ENCODE data around the gene SELENOM.
"Not testable (repeated sequence)": the region's sequence is repeated elsewhere in the genome, so short reads cannot be mapped to it uniquely, and the experiment has no call there.

SELENOM gene

DNA sequence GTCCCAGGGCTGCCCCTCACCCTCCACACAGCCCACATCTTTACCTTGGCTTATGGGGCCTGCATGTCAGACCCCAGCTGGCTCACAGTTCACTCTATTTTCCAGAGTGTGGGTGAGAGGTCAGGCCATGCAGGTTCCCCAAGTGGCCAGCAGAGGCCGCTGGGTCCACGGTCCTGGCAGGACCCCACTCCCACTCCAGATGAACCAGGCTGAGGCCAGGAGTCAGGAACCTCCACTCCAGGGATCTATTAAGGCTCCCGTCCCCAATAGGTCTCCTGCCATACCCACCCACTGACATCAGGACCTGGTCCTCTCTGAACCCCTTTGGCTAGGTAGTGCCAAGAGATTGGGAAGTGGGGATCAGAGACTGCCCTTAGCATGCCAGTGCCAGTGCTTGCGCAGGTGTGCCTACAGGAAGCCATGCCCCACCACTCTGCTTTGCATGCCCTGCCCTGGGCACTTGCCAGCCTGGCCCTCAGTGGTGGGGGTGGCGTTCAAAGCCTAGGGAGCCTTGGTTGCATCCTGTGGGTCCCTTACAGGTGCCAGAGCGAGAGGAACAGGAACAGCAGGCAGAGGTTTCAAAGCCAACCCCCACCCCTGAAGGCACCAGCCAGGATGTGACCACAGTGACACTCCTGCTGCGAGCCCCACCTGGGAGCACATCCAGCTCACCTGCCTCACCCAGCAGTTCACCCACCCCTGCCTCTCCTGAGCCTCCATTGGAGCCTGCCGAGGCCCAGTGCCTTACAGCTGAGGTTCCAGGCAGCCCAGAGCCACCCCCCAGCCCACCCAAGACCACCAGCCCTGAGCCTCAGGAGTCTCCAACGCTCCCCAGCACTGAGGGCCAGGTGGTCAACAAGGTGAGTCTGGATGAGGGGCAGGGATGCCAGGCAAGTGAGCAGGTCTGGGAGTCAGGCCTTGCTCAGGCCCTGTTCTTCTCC, 17.9 kb downstream of the SELENOM start:
- peak; percentile 24 for DNase-seq

DNA sequence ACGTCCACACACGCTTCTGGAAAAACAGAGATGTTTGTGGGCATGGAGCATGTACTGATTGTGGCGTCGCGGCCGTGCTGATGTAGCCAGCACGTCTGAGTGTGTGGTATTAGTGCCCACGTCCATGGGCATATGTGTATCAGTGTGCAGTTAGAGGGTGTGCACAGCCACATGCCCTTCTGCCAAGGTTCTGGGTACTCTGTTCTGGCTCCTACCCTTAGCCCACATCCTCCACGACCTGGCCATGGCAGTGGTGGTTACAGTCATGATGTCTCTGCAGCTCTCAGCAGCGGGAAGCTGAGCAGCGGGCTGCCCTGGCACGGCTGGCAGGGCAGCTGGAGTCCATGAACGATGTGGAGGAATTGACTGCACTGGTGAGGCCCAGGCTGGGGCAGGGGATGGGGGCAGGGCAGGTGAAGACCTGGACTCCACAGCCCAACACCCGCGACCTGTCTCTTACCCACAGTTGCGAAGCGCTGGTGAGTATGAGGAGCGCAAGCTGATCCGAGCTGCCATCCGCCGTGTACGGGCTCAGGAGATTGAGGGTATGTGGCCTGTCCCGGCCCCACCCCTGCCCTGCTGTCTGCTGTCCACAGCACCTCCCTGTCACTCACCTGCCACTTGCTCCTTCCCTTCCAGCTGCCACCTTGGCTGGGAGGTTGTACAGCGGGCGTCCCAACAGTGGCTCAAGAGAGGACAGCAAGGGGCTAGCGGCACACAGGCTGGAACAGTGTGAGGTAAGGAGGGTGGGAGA, 19.0 kb downstream of the SELENOM start:
- DNase-seq, result no peak

DNA sequence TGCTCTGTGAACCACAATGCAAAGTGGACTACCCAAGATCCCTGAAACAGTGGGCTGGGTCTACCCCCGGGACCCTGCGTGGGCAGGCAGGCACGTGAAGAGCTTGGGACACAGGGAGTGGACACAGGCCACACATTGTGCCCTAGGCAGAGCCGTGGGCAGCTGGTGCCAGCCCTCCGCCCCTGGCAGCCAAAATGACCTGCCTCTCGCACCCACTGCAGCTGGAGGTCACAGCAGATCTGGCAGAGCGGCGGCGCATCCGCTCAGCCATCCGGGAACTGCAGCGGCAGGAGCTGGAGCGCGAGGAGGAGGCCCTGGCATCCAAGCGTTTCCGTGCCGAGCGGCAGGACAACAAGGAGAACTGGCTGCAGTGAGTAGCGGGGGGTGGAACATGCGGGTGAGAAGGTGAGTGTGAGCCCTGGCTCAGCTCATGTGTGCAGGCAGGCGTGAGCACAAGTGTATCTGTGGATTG, 19.6 kb downstream of the SELENOM start:
- no peak for DNase-seq

DNA sequence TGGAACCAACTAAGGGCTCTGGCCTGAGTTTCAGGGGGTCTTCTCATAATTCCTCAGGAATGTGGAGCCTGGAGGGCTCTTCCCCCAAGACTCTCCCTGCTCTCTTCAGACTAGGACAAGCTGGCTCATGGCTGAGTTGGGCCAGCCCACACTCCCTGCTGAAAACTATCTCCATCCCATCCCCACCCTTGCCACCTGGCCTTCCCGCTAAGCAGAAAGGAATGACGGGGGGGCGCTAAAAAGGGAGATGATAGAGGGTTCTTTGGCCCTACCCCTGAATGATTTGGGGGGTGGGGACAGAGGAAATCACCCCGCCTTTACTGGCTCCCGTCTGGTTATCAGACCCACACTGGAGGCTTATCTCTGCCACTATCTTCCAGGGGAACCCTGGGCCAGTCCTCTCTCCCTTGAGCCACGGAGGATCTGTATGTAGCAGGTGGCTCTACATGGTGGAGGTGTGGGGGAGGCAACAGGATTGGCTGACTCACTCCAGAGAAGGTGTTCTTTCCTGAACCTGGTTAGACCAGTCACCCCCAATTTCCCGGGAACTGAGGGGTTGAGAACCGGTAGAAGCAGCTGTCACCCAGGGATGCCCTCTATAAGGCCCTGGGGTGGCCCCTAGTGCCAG, 20.6 kb downstream of the SELENOM start:
- DNase-seq, result no peak

- DNase-seq, result no peak
These were observed 21.4 kb downstream of the SELENOM start for GRCh38 chr22:31085928-31086327.

- no peak for DNase-seq
These were observed 21.9 kb downstream of the SELENOM start for GRCh38 chr22:31085493-31085824.

DNA sequence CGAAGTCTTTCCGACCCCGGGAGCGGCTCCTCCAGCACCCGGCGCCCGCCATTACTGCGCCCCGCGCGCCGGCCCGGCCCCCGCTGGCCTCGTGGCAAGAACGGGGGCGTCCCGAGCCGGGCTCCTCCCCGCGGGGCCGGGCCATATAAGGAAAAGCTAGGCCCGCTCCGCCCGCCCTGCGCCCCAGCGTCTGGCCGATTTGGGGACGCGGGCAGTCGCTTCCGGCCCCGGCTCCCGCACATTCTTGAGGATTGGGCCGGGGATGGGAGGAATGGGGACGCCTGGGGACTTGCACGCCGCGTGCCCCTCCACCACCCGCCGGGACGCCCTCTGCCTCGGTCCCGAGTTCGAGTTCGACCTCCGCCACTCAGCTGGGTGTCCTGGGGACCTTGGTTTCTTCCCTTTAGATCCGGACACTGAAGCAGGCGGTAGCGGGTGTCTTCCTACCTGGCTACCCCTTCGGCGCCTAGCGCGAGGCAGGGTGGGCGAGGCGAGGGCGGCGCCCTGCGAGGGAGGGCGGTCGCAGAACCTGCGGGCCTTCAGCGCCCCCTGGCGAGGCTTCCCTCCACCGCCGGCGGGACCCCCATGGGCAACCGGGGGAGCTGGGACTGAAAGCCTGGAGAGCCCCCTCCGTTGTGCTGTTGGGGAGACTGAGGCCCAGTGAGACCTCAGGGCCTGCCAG, 22.4 kb downstream of the SELENOM start:
- DNase-seq, result peak; percentile 88

GRCh38 chr22:31083923-31084810, 23.2 kb downstream of the SELENOM start:
- no peak for DNase-seq

GRCh38 chr22:31083377-31083768, 24.0 kb downstream of the SELENOM start:
- no peak for DNase-seq

DNA sequence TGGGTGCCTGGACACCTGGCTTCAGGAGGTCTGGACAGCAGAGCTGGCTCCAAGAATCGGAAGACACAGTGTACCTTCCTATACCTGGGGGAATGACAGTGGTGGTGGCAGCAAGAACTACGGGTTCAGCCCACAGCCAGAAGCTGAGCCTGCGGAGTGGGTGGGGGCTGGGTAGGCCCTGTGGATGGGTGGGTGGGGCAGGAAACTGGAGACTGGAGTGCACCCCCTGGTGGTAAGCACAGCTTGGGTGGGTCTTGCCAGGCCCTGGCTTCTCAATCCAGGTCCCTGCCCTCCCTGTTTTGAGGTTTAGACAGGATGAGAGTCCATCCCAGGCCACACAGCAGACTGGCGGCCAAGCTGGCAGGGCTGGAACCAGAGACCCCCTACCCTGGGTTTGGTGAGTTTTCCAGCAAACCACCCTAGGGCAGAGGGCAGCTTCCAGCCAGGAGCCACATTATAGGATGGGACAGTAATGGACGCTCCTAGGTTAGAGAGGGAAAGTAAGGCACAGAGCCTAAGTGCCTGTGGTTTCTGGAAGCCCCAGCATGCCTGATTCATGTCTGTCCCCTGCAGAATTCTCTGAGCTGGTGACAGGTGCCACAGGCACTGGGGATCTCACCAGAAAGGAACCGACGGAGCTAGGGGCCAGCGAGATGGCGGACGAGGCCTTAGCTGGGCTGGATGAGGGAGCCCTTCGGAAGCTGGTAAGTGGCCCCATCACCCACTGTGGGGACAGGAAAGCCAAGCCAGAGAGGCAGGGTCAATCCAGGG, 24.6 kb downstream of the SELENOM start:
- peak; percentile 76 for DNase-seq

DNA sequence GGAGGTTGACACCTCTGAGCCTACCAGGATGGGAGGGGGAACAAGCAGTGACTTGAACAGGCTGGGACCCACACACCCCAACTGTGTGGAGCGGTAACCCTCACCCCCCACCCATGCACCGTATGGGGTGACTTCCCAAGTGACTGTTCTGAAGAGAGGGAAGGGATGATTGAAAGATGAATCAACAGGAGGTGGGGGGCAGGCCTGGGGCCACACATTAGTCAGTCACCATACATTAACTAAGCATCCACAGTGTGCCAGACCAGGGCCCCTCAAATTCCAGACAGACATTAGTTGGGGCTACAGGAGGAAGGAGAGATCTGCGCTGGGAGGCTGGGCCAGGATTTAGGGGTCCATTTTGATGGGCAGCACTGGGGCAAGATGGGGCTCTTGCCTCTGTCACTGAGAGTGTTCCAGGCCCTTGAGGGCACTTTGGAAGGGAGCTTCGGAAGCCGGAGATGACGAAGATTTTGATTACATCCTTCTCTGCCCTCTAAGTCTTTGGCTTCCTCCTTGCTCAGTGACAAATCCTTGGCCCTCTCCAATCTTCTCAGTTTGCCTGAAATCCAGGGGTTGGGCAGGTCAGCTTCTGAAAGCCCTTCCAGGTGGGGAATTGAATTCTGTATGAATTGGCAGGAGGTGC, 25.3 kb downstream of the SELENOM start:
- DNase-seq, result peak; percentile 27

GRCh38 chr22:31080848-31081649, 26.3 kb downstream of the SELENOM start, which contains the start of gene SMTN:
Gene SMTN (plus strand): TSS chr22:31081318. CDS start chr22:31083259, 1,941 bp downstream.
- DNase-seq, result peak; percentile 87

DNA sequence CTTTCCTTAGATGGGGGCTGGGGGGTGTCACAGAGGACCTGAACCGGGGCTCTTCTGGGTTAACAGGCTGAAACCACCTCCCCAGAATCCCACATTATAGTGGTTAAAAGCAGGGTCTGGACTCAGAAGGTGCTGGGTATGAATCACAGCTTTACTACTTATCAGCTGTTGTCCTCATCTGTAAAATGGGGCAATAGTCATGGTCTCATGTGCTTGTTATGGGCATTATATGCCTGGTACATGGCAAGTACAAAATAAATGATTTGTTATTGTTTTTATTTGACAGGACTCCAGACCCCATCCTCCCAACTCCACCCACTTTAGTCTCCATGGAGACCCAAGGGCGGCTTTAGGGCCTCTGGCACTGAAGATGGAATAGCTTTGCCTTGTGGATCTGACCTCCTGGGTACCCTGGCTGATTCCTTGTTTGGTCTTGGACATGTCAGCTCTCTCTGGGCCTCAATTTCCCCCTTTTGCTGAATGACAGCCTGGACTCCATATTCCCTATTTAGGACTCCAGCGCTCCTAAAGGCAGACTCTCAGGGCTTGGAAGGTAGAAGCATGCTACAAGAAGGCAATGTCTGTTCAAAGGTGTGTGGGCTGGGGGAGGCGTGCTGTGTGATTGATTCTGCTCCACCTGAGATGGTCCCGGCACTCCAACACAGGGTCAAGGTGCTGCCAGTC, 27.1 kb downstream of the SELENOM start:
- DNase-seq, result no peak

GRCh38 chr22:31079095-31079642, 28.2 kb downstream of the SELENOM start:
- DNase-seq, result no peak

DNA sequence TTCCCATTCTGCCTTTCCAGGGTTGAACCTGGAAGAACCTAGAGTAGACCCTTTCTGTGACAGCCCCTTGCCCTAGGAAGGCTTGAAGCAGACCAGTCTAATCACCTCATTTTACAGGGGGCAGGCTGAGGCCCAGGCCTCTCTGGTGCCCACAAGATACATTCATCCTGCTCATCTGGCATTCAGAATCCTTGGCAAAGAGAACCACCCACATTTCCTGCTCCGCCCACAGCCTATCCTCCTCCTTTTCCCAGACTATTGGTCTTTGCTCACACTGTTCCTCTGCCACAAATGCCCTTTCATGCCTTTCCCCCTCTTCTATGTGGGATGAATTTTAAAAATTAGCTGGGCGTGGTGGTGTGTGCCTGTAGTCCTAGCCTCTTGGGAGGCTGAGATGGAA, 29.0 kb downstream of the SELENOM start:
- DNase-seq, result not testable (repeated sequence)

DNA sequence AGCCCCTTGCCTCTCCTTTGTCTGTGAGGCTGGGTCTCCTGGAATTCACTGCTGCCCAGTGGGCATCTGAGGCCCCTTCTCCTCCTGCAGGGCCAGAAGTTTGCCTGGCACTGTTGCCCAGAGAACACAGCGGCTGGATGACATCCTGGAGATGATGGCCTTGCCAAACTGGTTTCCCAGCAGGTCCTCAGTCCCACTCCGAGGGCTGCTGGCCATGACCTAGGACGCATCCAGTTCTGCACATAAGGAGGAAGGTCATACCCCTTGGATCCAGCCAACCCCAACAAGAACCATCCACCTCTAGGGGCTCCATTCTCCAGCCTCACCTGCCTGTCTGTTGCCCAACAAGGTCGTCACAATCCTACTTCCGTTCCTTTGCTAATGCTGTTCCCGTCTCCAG, 29.7 kb downstream of the SELENOM start:
- DNase-seq, result no peak

GRCh38 chr22:31075961-31076360, 31.4 kb downstream of the SELENOM start:
- no peak for DNase-seq

- not testable (repeated sequence) for DNase-seq
These were observed 33.7 kb downstream of the SELENOM start for GRCh38 chr22:31073545-31074145.

All from stimulated activated CD4-positive, alpha-beta T cell treated with anti-CD3 and anti-CD28 coated beads, Interleukin-1b, Interleukin-23, amount 100 ng/mL, for 48 hours (primary cell).